Thoracic aorta (tissue), 2 donors: Measurements from ENCODE around the gene PDZD7. TPM values are rescaled to one million over a fixed set of nuclear protein-coding genes. Genes with fewer than 3 reads are reported as not detected.

Experiments
- ATAC-seq: fragments of 150-250 bp; one replicate; pipeline ENCODE4 v1.8.0; 2017; ENCODE audit warnings: low read depth; ENCODE audit not compliant: insufficient number of reproducible peaks, low FRiP score
- DNase-seq: peaks from one replicate; pipeline ENCODE4 v3.0.0-alpha.2; 2020; ENCODE audit warnings: low spot score
- H3K27ac ChIP-seq, 2 donors: fragments of 200-600 bp; sonication (generic); 1 replicate in 1 of 2; 2 replicates in 1 of 2; pipeline ENCODE4 v1.5.1; 2016; ENCODE audit warnings: mild to moderate bottlenecking in 2 of 2, moderate library complexity in 2 of 2
- H3K27me3 ChIP-seq: fragments of 200-600 bp; sonication (generic); replicated peaks from 2 replicates; pipeline ENCODE4 v1.6.0; 2016; ENCODE audit warnings: mild to moderate bottlenecking; ENCODE audit not compliant: insufficient read depth
- H3K36me3 ChIP-seq: fragments of 200-600 bp; sonication (generic); one replicate; pipeline ENCODE4 v1.5.1; 2016
- H3K4me1 ChIP-seq, 2 donors: fragments of 200-600 bp; sonication (generic); 1 replicate in 1 of 2; 2 replicates in 1 of 2; pipeline versions ENCODE4 v1.5.1 to v1.6.0; 2016; ENCODE audit warnings: low read depth in 2 of 2, mild to moderate bottlenecking in 1 of 2; ENCODE audit not compliant: control insufficient read depth in 1 of 2
- H3K4me3 ChIP-seq: fragments of 200-600 bp; sonication (generic); 2 replicates; pipeline ENCODE4 v1.5.1; 2016; ENCODE audit warnings: mild to moderate bottlenecking
- H3K9me3 ChIP-seq: fragments of 200-600 bp; sonication (generic); 2 replicates; pipeline ENCODE4 v1.5.1; 2016
- total RNA-seq, 2 donors: library from RNA; depleted of rRNA; stranded (reverse); fragments of >200 nt; gene quantifications; one replicate each; pipeline versions ENCODE4 v1.1.0 to v1.2.3, GENCODE V29; 2016
- TF ChIP-seq, protein P1 (sequence below): fragments of 200-600 bp; sonication (generic); IDR thresholded peaks from one replicate; pipeline ENCODE4 v1.5.1; 2019; ENCODE audit warnings: antibody characterized with exemption

The PDZD7 gene
- total RNA-seq, 2 donors from 2014 or later, result 0.14 to 1.1 TPM

DNA sequence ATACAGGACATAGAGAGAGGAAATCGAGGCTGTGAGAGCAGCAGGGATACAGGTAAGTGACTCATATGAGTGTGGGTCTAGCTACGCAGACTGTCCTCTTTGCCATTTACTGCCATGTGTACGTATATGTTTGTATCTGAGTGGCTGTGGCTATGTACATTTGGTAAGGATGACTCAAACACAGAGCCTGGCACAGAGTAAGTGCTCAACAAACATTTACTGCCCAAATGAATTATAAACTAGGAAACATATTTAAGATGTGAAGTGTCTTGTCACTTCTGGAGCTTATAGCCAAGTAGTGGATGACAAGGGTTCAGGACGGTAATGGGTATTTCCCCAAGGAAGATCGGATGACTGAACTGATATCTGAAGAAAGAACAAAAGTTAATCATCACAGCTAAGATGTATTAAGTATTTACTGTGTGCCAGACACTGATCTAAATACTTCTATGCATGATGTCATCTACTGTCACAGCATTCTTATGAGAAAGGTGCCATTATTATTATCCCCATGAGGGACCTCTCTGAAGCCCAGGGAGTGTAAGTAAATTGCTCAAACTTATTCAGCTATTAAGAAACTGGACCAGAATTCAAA is 49.7 kb downstream of the PDZD7 start:
- TF ChIP-seq, protein P1, sequence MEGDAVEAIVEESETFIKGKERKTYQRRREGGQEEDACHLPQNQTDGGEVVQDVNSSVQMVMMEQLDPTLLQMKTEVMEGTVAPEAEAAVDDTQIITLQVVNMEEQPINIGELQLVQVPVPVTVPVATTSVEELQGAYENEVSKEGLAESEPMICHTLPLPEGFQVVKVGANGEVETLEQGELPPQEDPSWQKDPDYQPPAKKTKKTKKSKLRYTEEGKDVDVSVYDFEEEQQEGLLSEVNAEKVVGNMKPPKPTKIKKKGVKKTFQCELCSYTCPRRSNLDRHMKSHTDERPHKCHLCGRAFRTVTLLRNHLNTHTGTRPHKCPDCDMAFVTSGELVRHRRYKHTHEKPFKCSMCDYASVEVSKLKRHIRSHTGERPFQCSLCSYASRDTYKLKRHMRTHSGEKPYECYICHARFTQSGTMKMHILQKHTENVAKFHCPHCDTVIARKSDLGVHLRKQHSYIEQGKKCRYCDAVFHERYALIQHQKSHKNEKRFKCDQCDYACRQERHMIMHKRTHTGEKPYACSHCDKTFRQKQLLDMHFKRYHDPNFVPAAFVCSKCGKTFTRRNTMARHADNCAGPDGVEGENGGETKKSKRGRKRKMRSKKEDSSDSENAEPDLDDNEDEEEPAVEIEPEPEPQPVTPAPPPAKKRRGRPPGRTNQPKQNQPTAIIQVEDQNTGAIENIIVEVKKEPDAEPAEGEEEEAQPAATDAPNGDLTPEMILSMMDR, result no peak
- no peak for ATAC-seq
- Histone ChIP-seq H3K9me3 (no peaks in the 10 kb centered on the region), H3K27me3 (no peaks in the 10 kb centered on the region), H3K27ac (no peak overlapping the region), H3K4me1 (peaks cover 2 to 7% of the 10 kb centered on the region in 2 donors), H3K36me3 (peaks cover 6% of the 10 kb centered on the region), H3K4me3 (no peak overlapping the region)
- DNase-seq, result no peak

DNA sequence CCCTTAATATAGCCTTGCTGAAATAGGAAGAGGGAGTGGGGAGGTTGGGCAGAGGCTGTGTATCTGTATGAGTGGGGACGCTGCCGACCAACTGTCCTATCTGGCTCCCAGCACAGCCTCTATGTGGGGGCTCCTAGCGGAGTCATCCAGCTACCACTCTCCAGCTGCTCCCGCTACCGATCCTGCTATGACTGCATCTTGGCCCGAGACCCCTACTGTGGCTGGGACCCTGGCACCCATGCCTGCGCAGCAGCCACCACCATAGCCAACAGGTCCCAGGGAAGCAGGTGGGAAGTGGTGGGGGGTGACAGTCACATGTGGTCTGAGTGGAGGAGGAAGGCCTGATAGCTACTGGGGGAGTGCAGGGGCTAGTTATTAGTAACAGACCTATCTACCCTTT is 50.2 kb downstream of the PDZD7 start:
- TF ChIP-seq, protein P1, result no peak
- H3K36me3 ChIP-seq, result peaks cover 6% of the 10 kb centered on the region
- H3K27me3 ChIP-seq, result no peaks in the 10 kb centered on the region
- no peak overlapping the region for H3K27ac ChIP-seq
- ATAC-seq, result no peak
- H3K4me3 ChIP-seq, result no peak overlapping the region
- peaks cover 0 to 1% of the 10 kb centered on the region in 2 donors for H3K4me1 ChIP-seq
- H3K9me3 ChIP-seq, result no peaks in the 10 kb centered on the region
- DNase-seq, result no peak

DNA sequence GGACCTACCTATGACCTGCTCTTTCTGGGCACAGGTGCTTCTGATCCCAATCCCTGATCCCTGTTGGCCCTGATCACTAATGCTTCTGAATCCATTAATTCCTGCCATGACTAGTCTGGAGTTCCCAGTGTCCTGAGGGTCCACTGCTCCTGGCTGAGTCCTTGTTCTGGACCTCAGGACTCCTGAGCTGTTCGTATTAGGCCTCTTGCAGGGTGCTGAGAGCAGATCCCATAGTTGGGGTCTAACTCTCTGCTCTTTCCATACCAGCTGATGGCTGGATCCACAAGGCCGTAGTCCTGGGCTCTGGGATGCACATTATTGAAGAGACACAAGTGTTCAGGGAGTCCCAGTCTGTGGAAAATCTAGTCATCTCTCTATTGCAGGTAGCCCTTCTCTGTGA is 50.6 kb downstream of the PDZD7 start:
- DNase-seq (no peak), ATAC-seq (no peak)
- Histone ChIP-seq H3K36me3 (peaks cover 6% of the 10 kb centered on the region), H3K27me3 (no peaks in the 10 kb centered on the region), H3K4me3 (no peak overlapping the region), H3K4me1 (no peaks in the 10 kb centered on the region), H3K9me3 (no peaks in the 10 kb centered on the region), H3K27ac (no peak overlapping the region)
- TF ChIP-seq, protein P1, result no peak

DNA sequence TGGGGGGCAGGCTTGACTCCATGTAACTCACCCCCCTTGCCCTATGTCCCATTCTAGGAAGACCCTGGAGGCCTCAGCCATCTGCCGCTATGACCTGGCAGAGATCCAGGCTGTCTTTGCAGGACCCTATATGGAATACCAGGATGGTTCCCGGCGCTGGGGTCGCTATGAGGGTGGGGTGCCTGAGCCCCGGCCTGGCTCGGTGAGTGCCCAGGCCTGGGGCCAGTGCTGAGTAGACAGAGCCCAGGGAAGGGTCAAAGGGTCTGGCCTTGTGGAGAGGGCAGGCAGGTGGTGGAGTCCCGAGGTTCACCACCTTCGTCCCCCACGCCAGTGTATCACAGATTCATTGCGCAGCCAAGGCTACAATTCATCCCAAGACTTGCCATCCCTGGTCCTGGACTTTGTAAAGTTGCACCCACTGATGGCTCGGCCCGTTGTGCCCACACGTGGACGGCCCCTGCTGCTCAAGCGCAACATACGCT is 51.1 kb downstream of the PDZD7 start:
- Histone ChIP-seq H3K27ac (no peak overlapping the region), H3K4me3 (no peak overlapping the region), H3K27me3 (no peaks in the 10 kb centered on the region), H3K36me3 (peaks cover 6% of the 10 kb centered on the region), H3K4me1 (no peaks in the 10 kb centered on the region), H3K9me3 (no peaks in the 10 kb centered on the region)
- DNase-seq (no peak), ATAC-seq (no peak)
- TF ChIP-seq, protein P1, result no peak

DNA sequence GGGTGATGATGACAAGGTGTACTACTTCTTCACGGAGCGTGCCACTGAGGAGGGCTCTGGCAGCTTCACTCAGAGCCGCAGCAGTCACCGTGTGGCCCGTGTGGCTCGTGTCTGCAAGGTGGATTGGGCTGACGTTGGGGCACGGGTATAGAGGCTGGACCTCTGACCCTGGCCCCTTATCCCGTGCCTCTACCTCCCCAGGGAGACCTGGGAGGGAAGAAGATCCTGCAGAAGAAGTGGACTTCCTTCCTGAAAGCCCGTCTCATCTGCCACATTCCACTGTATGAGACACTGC is 52.1 kb downstream of the PDZD7 start:
- ATAC-seq (no peak), DNase-seq (no peak)
- TF ChIP-seq, protein P1, result no peak
- no peak overlapping the region for H3K4me3 ChIP-seq
- no peaks in the 10 kb centered on the region for H3K4me1 ChIP-seq
- no peaks in the 10 kb centered on the region for H3K9me3 ChIP-seq
- H3K27me3 ChIP-seq, result no peaks in the 10 kb centered on the region
- peaks cover 3% of the 10 kb centered on the region for H3K36me3 ChIP-seq
- H3K27ac ChIP-seq, result no peak overlapping the region
